Astrocyte of the hippocampus (primary cell): ENCODE measurements around the gene UBR3.
"Not testable (repeated sequence)": the region's sequence is repeated elsewhere in the genome, so short reads cannot be mapped to it uniquely, and the experiment has no call there.

Experiments
- DNase-seq: peaks from one replicate; pipeline ENCODE4 v3.0.0; 2011; ENCODE audit warnings: low read depth, low spot score

UBR3 gene

GRCh38 chr2:169866230-169866629, 39.0 kb downstream of the UBR3 start:
- DNase-seq, result not testable (repeated sequence)

- DNase-seq, result no peak
Observed at GRCh38 chr2:169867579-169867978, 40.3 kb downstream of the UBR3 start.

GRCh38 chr2:169868951-169869350, 41.7 kb downstream of the UBR3 start:
- no peak for DNase-seq

GRCh38 chr2:169871369-169871768, 44.1 kb downstream of the UBR3 start:
- DNase-seq, result not testable (repeated sequence)

GRCh38 chr2:169871994-169872393, 44.7 kb downstream of the UBR3 start:
- no peak for DNase-seq

GRCh38 chr2:169877398-169877797, 50.1 kb downstream of the UBR3 start:
- peak; percentile 13 for DNase-seq

GRCh38 chr2:169887120-169887519, 59.9 kb downstream of the UBR3 start:
- no peak for DNase-seq

- DNase-seq, result peak; percentile 13
Observed at GRCh38 chr2:169891593-169892298, 64.5 kb downstream of the UBR3 start.

- no peak for DNase-seq
Observed at GRCh38 chr2:169892951-169893350, 65.7 kb downstream of the UBR3 start.

- peak; percentile 49 for DNase-seq
Observed at GRCh38 chr2:169895294-169895985, 68.2 kb downstream of the UBR3 start.

GRCh38 chr2:169897834-169898233, 70.6 kb downstream of the UBR3 start:
- DNase-seq, result no peak

- not testable (repeated sequence) for DNase-seq
Observed at GRCh38 chr2:169900103-169900502, 72.8 kb downstream of the UBR3 start.

GRCh38 chr2:169900686-169901085, 73.4 kb downstream of the UBR3 start:
- no peak for DNase-seq

GRCh38 chr2:169906731-169907130, 79.5 kb downstream of the UBR3 start:
- no peak for DNase-seq

GRCh38 chr2:169909376-169909775, 82.1 kb downstream of the UBR3 start:
- no peak for DNase-seq

- DNase-seq, result no peak
Observed at GRCh38 chr2:169910109-169910799, 83.0 kb downstream of the UBR3 start.

GRCh38 chr2:169911119-169911518, 83.9 kb downstream of the UBR3 start:
- DNase-seq, result no peak

- DNase-seq, result no peak
Observed at GRCh38 chr2:169916623-169917022, 89.4 kb downstream of the UBR3 start.

GRCh38 chr2:169923977-169924376, 96.7 kb downstream of the UBR3 start:
- DNase-seq, result no peak

- no peak for DNase-seq
Observed at GRCh38 chr2:169925968-169926367, 98.7 kb downstream of the UBR3 start.

GRCh38 chr2:169928463-169928864, 101.2 kb downstream of the UBR3 start:
- peak; percentile 57 for DNase-seq

GRCh38 chr2:169933124-169933711, 106.0 kb downstream of the UBR3 start:
- DNase-seq, result peak; percentile 34
